ENCODE results near the gene ARPIN.
"Not testable (repeated sequence)": the region's sequence is repeated elsewhere in the genome, so short reads cannot be mapped to it uniquely, and the experiment has no call there.

Gene ARPIN

GRCh38 chr15:89912674-89913396 lies at the start of gene ARPIN:
TSS of gene ARPIN (minus strand) at chr15:89912952. CDS start at chr15:89912835, 117 bp downstream.
- ATAC-seq, result peak; percentile 34
- no peak for DNase-seq

- no peak for ATAC-seq
- DNase-seq, result no peak
These were observed 45.5 kb upstream of the ARPIN start for GRCh38 chr15:89958107-89958805.

GRCh38 chr15:89955449-89955998 lies 42.8 kb upstream of the ARPIN start:
- ATAC-seq, DNase-seq: not testable (repeated sequence)

GRCh38 chr15:89954541-89954940 lies 41.8 kb upstream of the ARPIN start:
- ATAC-seq (no peak), DNase-seq (no peak)

- no peak for ATAC-seq
- DNase-seq, result no peak
These were observed 36.0 kb upstream of the ARPIN start for GRCh38 chr15:89948796-89949195.

GRCh38 chr15:89947385-89947784 lies 34.6 kb upstream of the ARPIN start:
- no peak for ATAC-seq
- no peak for DNase-seq

GRCh38 chr15:89946681-89947299 lies 34.0 kb upstream of the ARPIN start:
- DNase-seq (no peak), ATAC-seq (no peak)

GRCh38 chr15:89943721-89944120 lies 31.0 kb upstream of the ARPIN start:
- ATAC-seq, DNase-seq: not testable (repeated sequence)

- ATAC-seq (no peak), DNase-seq (no peak)
These were observed 27.2 kb upstream of the ARPIN start for GRCh38 chr15:89939910-89940309.

- ATAC-seq, DNase-seq: not testable (repeated sequence)
These were observed 26.6 kb upstream of the ARPIN start for GRCh38 chr15:89939377-89939776.

GRCh38 chr15:89937365-89938350 lies 24.9 kb upstream of the ARPIN start:
- DNase-seq (no peak), ATAC-seq (no peak)

GRCh38 chr15:89936786-89937265 lies 24.1 kb upstream of the ARPIN start:
- no peak for ATAC-seq
- DNase-seq, result no peak

GRCh38 chr15:89936051-89936785 lies 23.5 kb upstream of the ARPIN start:
- ATAC-seq (peak; percentile 55), DNase-seq (no peak)

- ATAC-seq, result no peak
- no peak for DNase-seq
These were observed 20.1 kb upstream of the ARPIN start for GRCh38 chr15:89932880-89933279.

- DNase-seq (no peak), ATAC-seq (no peak)
These were observed 15.7 kb upstream of the ARPIN start for GRCh38 chr15:89928421-89928820.

GRCh38 chr15:89926158-89926557 lies 13.4 kb upstream of the ARPIN start:
- ATAC-seq (no peak), DNase-seq (no peak)

- DNase-seq (no peak), ATAC-seq (no peak)
These were observed 4.8 kb upstream of the ARPIN start for GRCh38 chr15:89917442-89918101.

GRCh38 chr15:89916660-89917059 lies 3.9 kb upstream of the ARPIN start:
- no peak for ATAC-seq
- no peak for DNase-seq

GRCh38 chr15:89912145-89912673 lies 543 bp downstream of the ARPIN start:
- no peak for ATAC-seq
- DNase-seq, result no peak
